ENCODE data around the gene GRAMD2A. TPM values are rescaled to one million over a fixed set of nuclear protein-coding genes. Genes with fewer than 3 reads are reported as not detected.
"Not testable (repeated sequence)": the region's sequence is repeated elsewhere in the genome, so short reads cannot be mapped to it uniquely, and the experiment has no call there.

The GRAMD2A gene
- total RNA-seq, 1 donor from 2014 or later = not detected

DNA sequence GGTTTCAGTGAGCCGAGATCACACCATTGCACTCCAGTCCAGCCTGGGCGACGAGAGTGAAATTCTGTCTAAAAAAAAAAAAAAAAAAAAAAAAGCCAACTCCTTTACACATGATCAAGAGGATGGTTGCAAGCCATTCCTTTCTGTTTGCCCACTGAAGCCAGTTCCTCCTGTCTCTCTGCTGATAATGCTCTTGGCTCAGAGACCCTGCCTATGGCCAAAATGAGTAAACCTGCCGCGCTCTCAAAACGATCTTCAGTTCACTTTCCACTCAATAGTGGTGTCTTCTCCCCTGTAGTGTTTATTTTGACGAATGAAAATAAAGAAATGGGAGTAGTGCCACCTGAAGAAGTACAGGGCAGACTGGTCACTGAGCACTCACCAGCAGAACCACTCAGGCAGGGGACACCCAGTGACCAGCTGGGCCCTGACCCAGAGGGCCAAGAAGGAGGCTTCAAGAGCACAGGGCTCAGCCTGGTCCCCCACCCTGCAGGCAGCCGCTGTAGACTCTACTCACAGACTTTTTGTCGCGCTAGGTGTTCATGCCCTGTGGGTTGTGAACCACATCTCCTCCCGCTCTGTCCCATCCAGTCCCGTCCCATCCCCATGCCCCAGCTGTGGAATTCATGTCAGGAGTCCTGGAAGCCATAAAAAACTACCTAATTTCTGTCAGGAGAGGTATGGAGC lies 23.6 kb downstream of the GRAMD2A start:
- Mint-ChIP-seq H3K4me3 (ENCODE audit: unreplicated experiment) (no peak overlapping the region), H3K36me3 (ENCODE audit: unreplicated experiment) (no peaks in the 10 kb centered on the region), H3K9me3 (ENCODE audit: unreplicated experiment) (no peaks in the 10 kb centered on the region), H3K4me1 (ENCODE audit: low read depth, unreplicated experiment) (no peaks in the 10 kb centered on the region), H3K27ac (ENCODE audit: unreplicated experiment) (no peak overlapping the region), H3K27me3 (ENCODE audit: unreplicated experiment) (peaks cover 3% of the 10 kb centered on the region)
- no peak for TF ChIP-seq CTCF (IDR thresholded peaks at IDR 0.05; ENCODE audit: partially characterized antibody, unreplicated experiment)
- DNase-seq = no peak

GRCh38 chr15:72173401-72173800 lies 24.2 kb downstream of the GRAMD2A start:
- Mint-ChIP-seq H3K4me3 (ENCODE audit: unreplicated experiment) (no peak overlapping the region), H3K27ac (ENCODE audit: unreplicated experiment) (no peak overlapping the region), H3K4me1 (ENCODE audit: low read depth, unreplicated experiment) (no peaks in the 10 kb centered on the region), H3K27me3 (ENCODE audit: unreplicated experiment) (peaks cover 3% of the 10 kb centered on the region), H3K9me3 (ENCODE audit: unreplicated experiment) (no peaks in the 10 kb centered on the region), H3K36me3 (ENCODE audit: unreplicated experiment) (no peaks in the 10 kb centered on the region)
- no peak for DNase-seq
- no peak for TF ChIP-seq CTCF (IDR thresholded peaks at IDR 0.05; ENCODE audit: partially characterized antibody, unreplicated experiment)

GRCh38 chr15:72172796-72173195 lies 24.8 kb downstream of the GRAMD2A start:
- Mint-ChIP-seq H3K4me1 (ENCODE audit: low read depth, unreplicated experiment) (no peaks in the 10 kb centered on the region), H3K36me3 (ENCODE audit: unreplicated experiment) (no peaks in the 10 kb centered on the region), H3K27ac (ENCODE audit: unreplicated experiment) (no peak overlapping the region), H3K9me3 (ENCODE audit: unreplicated experiment) (no peaks in the 10 kb centered on the region), H3K27me3 (ENCODE audit: unreplicated experiment) (peaks cover 6% of the 10 kb centered on the region), H3K4me3 (ENCODE audit: unreplicated experiment) (no peak overlapping the region)
- DNase-seq = no peak
- TF ChIP-seq CTCF (IDR thresholded peaks at IDR 0.05; ENCODE audit: partially characterized antibody, unreplicated experiment) = no peak

GRCh38 chr15:72171978-72172377 lies 25.6 kb downstream of the GRAMD2A start:
- not testable (repeated sequence) for DNase-seq; H3K9me3 Mint-ChIP-seq (ENCODE audit: unreplicated experiment); H3K27me3 Mint-ChIP-seq (ENCODE audit: unreplicated experiment); H3K36me3 Mint-ChIP-seq (ENCODE audit: unreplicated experiment); H3K4me1 Mint-ChIP-seq (ENCODE audit: low read depth, unreplicated experiment); H3K4me3 Mint-ChIP-seq (ENCODE audit: unreplicated experiment); H3K27ac Mint-ChIP-seq (ENCODE audit: unreplicated experiment)

DNA sequence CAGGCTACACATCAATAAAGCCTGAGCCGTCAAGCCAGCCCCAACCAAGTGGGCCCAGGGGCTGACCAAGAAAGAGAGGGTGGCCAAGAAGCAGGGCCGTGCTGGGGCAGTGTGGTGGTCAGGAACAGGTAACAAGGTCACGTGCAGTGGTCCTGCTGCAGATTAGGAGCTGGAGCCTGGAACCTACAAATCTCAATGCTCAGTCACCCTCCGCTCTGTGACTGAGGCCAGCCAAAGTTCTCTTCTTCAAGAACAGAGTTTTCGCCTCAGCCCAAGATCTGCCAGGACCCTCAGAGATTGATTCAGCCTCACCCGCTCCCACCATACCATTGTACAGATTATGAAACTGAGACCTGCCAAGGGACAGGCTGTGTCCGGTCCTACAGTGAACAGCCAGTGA lies 26.9 kb downstream of the GRAMD2A start:
- Mint-ChIP-seq H3K27ac (ENCODE audit: unreplicated experiment) (no peak overlapping the region), H3K4me1 (ENCODE audit: low read depth, unreplicated experiment) (no peaks in the 10 kb centered on the region), H3K9me3 (ENCODE audit: unreplicated experiment) (no peaks in the 10 kb centered on the region), H3K27me3 (ENCODE audit: unreplicated experiment) (peaks cover 5% of the 10 kb centered on the region), H3K36me3 (ENCODE audit: unreplicated experiment) (no peaks in the 10 kb centered on the region), H3K4me3 (ENCODE audit: unreplicated experiment) (no peak overlapping the region)
- TF ChIP-seq CTCF (IDR thresholded peaks at IDR 0.05; ENCODE audit: partially characterized antibody, unreplicated experiment) = no peak
- DNase-seq = no peak

Measured in glutamatergic neuron (in vitro differentiated cells).